Nephron (organoid): ENCODE measurements around the gene LMTK3.

Experiments used
- H3K27ac Mint-ChIP-seq, 3 experiments: 2 replicates each; pipeline ENCODE4 v1.8.0; 2020; ENCODE audit warnings: mixed read lengths in 3 of 3, mild to moderate bottlenecking in 2 of 3, moderate library complexity in 1 of 3
- H3K27me3 Mint-ChIP-seq: 2 replicates; pipeline ENCODE4 v1.8.0; 2021; ENCODE audit warnings: low read depth, mild to moderate bottlenecking, moderate library complexity, mixed read lengths
- H3K36me3 Mint-ChIP-seq: 2 replicates; pipeline ENCODE4 v1.8.0; 2020; ENCODE audit warnings: low read depth, mixed read lengths
- H3K4me1 Mint-ChIP-seq: 2 replicates; pipeline ENCODE4 v1.8.0; 2020; ENCODE audit warnings: mixed read lengths
- H3K4me3 Mint-ChIP-seq, 3 experiments: 2 replicates each; pipeline ENCODE4 v1.8.0; 2020; ENCODE audit warnings: mild to moderate bottlenecking in 3 of 3, mixed read lengths in 3 of 3, moderate library complexity in 2 of 3
- H3K9me3 Mint-ChIP-seq: 2 replicates; pipeline ENCODE4 v1.8.0; 2020; ENCODE audit warnings: mixed read lengths
- CTCF ChIP-seq, 3 experiments: fragments of 200-600 bp; sonication (generic); IDR thresholded peaks; one replicate each; pipeline ENCODE4 v1.5.0; 2021; ENCODE audit warnings: antibody characterized with exemption in 3 of 3; ENCODE audit not compliant: unreplicated experiment in 3 of 3

LMTK3 gene

DNA sequence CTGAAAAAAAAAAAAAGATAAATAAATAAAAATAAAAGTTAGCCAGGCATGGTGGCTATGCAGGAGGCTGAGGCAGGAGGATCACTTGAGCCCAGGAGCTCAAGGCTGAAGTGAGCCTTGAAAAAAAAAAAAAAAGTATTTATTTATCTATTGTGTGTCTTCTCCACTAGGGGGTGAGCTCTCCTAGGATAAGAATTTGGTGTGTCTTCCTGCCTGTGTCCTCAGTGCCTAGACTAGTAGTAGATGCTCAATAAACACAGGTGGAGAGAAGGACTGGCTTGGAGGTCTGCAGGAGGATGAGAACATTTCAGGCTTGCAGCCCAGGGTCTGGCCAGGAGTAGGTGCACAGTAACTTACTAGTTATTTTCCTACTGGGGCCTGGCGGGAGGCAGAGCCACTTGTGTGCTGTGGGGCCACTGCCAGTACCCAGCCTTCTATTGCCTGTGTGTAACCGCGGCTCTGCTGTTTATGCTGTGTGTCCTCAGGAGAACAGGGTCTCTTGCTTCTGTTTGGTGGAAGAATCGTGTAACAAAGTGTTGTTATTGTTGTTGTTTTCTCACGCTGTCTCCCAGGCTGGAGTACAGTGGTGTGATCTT lies 5.4 kb downstream of the LMTK3 start:
- Mint-ChIP-seq H3K9me3 (no peaks in the 10 kb centered on the region), H3K27me3 (peaks cover 48% of the 10 kb centered on the region), H3K4me3 (no peak overlapping the region), H3K36me3 (no peaks in the 10 kb centered on the region), H3K4me1 (no peaks in the 10 kb centered on the region), H3K27ac (no peak overlapping the region)
- TF ChIP-seq CTCF (IDR thresholded peaks at IDR 0.05; ENCODE audit: unreplicated experiment in 3 of 3) = peak; percentile 36 to 47 (median 41)

DNA sequence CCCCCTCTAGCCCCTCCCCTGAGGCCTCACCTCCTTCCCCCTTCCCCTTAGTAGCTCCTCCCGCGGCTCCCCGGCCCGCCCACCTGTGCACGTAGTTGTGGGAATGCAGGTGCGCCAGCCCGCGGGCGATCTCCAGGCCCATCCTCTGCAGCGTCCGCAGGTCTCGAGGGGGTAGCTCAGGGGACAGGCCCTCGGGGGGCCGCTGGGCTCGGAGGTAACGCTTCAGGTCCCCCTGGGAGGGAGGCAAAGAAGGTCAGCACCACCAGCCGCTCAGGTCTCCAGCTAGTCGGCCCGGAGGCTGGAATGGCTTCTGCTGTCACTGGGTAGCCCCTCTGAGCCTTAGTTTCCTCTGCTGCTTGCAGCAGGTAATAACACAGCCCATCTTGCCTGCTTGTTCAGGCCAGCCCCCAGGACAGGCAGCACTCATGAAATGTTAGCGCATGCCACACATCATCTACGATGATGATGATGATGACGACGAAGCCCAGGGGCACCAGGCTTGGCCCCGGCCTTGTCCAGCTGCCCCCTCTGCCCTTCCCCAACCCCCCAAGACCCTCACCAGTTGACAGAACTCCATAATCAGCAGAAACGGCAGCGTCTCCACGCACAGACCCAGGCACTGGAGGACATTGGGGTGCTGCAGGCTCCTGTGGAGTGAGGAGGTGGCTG lies 9.2 kb downstream of the LMTK3 start:
- Mint-ChIP-seq H3K27ac (peak overlapping the region in 1 of 3 experiments; percentile 82), H3K27me3 (peaks cover 42% of the 10 kb centered on the region), H3K4me1 (no peaks in the 10 kb centered on the region), H3K9me3 (no peaks in the 10 kb centered on the region), H3K4me3 (peak overlapping the region; percentile 20 to 79 (median 38)), H3K36me3 (no peaks in the 10 kb centered on the region)
- no peak for TF ChIP-seq CTCF (IDR thresholded peaks at IDR 0.05; ENCODE audit: unreplicated experiment in 3 of 3)

DNA sequence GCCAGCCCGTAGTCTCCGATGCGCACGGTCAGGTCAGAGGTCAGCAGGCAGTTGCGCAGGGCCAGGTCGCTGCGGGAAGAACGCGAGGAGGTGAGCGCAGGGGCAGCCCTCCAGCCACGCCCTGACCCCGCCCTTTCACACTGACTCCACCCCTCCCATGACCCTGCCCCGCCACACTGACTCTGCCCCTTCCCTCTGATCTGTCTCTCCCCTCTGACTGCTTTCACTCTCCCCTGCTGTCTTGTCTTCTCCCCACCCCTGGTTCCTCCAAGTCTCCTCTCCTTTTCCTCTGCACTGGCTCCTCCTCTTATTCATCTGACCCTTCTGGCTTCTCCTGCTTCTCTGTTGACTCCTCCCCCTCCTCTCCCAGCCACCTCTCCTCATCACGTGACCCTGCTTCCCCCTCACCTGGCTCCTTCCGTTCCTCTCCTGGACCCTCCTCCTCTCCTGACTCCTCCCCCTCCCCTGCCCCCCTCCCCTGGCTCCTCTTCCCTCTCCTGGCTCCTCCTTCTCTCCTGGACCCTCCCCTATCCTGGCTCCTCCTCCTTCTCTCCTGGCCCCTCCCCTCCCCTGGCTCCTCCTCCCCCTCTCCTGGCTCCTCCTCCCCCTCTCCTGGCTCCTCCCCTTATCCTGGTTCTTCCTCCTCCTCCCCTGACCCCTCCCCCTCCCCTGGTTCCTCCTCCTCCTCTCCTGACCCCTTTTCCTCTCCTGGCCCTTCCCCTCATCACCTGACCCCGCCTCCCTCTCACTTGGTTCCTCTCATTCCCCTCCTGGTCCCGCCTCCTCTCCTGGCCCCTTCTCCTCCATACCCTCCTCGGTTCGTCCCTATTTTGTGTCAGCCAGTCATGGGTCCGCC lies 9.9 kb downstream of the LMTK3 start:
- Mint-ChIP-seq H3K27ac (peak overlapping the region in 2 of 3 experiments; percentile 82 to 89), H3K4me3 (peak overlapping the region; percentile 79 to 81 (median 81)), H3K9me3 (no peaks in the 10 kb centered on the region), H3K27me3 (peaks cover 46% of the 10 kb centered on the region), H3K36me3 (no peaks in the 10 kb centered on the region), H3K4me1 (no peaks in the 10 kb centered on the region)
- TF ChIP-seq CTCF (IDR thresholded peaks at IDR 0.05; ENCODE audit: unreplicated experiment in 3 of 3) = no peak

DNA sequence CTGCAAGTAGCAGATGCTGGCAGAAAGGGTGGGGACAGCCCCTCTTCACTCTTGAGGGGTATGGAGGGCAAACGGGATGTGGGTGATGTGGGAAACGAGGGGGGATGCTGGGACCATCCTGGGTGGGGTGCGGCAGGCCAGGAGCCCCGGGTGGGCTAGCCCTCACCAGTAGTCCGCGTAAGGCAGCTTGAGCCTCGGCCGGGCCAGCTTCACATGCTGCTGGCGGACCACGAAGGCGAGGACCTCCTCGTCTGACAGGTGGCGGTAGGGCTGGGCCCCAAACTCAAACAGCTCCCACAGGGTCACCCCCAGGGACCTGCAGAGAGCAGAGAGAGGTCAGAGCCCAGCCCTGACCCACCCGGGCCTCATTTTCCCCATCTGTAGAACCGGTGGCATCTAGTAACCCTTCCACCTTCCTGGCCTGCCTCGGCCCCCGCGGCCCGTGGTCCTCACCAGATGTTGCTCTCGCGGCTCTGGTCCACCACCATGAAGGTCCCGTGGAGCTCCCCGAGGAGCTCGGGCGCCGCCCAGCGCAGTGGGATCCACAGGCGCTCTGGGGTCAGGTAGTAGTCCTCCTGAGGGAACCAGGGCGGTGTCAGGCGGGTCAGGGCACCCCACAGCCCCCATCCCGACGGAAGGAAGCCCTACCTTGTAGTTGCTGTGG lies 10.7 kb downstream of the LMTK3 start:
- peak overlapping the region; percentile 79 to 81 (median 81) for H3K4me3 Mint-ChIP-seq
- no peak for TF ChIP-seq CTCF (IDR thresholded peaks at IDR 0.05; ENCODE audit: unreplicated experiment in 3 of 3)
- no peaks in the 10 kb centered on the region for H3K36me3 Mint-ChIP-seq
- peak overlapping the region in 1 of 3 experiments; percentile 82 for H3K27ac Mint-ChIP-seq
- no peaks in the 10 kb centered on the region for H3K9me3 Mint-ChIP-seq
- no peaks in the 10 kb centered on the region for H3K4me1 Mint-ChIP-seq
- peaks cover 46% of the 10 kb centered on the region for H3K27me3 Mint-ChIP-seq

DNA sequence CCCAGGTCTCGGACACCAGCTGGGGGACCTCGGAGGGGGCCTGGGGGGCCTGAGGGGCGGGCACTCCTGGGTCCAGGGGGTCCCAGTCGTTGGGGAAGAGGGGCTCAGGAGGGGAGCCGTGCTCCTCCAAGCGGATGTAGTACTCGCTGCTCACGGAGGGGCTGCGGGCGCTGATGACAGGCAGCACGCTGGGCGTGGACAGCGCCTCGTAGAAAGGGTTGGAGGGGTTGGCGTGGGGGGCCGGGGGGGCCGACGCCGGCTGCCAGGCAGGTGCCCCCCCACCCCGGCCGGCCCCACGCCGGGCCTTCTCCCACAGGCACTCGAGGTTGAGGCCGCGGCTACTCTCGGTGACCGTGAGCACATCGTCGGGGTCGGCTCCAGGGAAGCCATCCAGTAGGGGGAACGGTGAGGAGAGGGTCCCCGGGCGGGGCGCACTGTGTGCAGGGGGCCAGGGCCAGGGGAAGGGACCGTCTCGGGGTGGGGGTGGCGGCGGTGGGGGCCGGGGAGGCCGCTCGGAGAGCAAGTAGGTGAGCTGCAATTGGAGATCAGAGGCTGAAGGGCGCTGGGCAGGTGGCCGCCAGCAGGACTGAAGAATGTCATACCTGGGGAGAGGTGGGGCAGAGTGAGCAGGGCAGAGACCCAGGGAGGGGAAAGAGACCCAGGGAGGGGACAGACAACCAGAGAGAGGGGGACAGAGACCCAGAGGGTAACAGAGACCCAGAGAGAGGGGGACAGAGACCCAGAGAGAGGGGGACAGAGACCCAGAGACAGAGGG lies 12.1 kb downstream of the LMTK3 start:
- H3K27me3 Mint-ChIP-seq = peaks cover 53% of the 10 kb centered on the region
- TF ChIP-seq CTCF (IDR thresholded peaks at IDR 0.05; ENCODE audit: unreplicated experiment in 3 of 3) = no peak
- H3K27ac Mint-ChIP-seq = no peak overlapping the region
- peaks cover 12% of the 10 kb centered on the region for H3K4me1 Mint-ChIP-seq
- H3K36me3 Mint-ChIP-seq = no peaks in the 10 kb centered on the region
- H3K4me3 Mint-ChIP-seq = peak overlapping the region in 1 of 3 experiments; percentile 56
- no peaks in the 10 kb centered on the region for H3K9me3 Mint-ChIP-seq
